Measurements from ENCODE around the gene NRAP. TPM values are rescaled to one million over a fixed set of nuclear protein-coding genes. Genes with fewer than 3 reads are reported as not detected.
A peak's percentile ranks its signal among the peaks of the same experiment; 100 is the strongest.

The NRAP gene
- total and polyA plus RNA-seq, 12 donors: 168 to 1,999 (median 1,161) TPM

GRCh38 chr10:113641702-113642101 lies 22.1 kb downstream of the NRAP start:
- intact Hi-C loops (cut with DNase I): no loop called here
- H3K9me3 ChIP-seq: no peaks in the 10 kb centered on the region
- H3K4me3 ChIP-seq: no peak overlapping the region
- peaks cover 0 to 67% (median 29%) of the 10 kb centered on the region in 9 donors for H3K4me1 ChIP-seq
- H3K36me3 ChIP-seq: peaks cover 0 to 52% (median 4%) of the 10 kb centered on the region in 9 donors
- DNase-seq (no peak), ATAC-seq (no peak)
- peak overlapping the region in 7 of 10 donors; percentile 0 to 92 (median 46) for H3K27ac ChIP-seq
- H3K27me3 ChIP-seq: peaks cover 0 to 7% (median 0%) of the 10 kb centered on the region in 7 donors
- 71 to 72% methylated on average over 4 of the region's 4 CpGs for WGBS, 2 donors
- TF ChIP-seq, protein P1, sequence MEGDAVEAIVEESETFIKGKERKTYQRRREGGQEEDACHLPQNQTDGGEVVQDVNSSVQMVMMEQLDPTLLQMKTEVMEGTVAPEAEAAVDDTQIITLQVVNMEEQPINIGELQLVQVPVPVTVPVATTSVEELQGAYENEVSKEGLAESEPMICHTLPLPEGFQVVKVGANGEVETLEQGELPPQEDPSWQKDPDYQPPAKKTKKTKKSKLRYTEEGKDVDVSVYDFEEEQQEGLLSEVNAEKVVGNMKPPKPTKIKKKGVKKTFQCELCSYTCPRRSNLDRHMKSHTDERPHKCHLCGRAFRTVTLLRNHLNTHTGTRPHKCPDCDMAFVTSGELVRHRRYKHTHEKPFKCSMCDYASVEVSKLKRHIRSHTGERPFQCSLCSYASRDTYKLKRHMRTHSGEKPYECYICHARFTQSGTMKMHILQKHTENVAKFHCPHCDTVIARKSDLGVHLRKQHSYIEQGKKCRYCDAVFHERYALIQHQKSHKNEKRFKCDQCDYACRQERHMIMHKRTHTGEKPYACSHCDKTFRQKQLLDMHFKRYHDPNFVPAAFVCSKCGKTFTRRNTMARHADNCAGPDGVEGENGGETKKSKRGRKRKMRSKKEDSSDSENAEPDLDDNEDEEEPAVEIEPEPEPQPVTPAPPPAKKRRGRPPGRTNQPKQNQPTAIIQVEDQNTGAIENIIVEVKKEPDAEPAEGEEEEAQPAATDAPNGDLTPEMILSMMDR (IDR thresholded peaks at IDR 0.05): no peak

- peak overlapping the region in 4 of 10 donors; percentile 7 to 87 (median 31) for H3K27ac ChIP-seq
Measured at GRCh38 chr10:113639966-113640365, 23.9 kb downstream of the NRAP start.

GRCh38 chr10:113631684-113632367 lies 32.0 kb downstream of the NRAP start:
- peaks cover 0 to 79% (median 38%) of the 10 kb centered on the region in 9 donors for H3K4me1 ChIP-seq
- TF ChIP-seq, protein P1 (IDR thresholded peaks at IDR 0.05): no peak
- intact Hi-C loops (cut with DNase I): no loop called here
- no peak for DNase-seq
- 41 to 47% methylated on average over 6 of the region's 6 CpGs for WGBS, 2 donors
- no peaks in the 10 kb centered on the region for H3K27me3 ChIP-seq
- no peaks in the 10 kb centered on the region for H3K9me3 ChIP-seq
- H3K4me3 ChIP-seq: no peak overlapping the region
- peak overlapping the region in 5 of 10 donors; percentile 0 to 91 (median 32) for H3K27ac ChIP-seq
- ATAC-seq: no peak
- H3K36me3 ChIP-seq: peaks cover 0 to 78% (median 17%) of the 10 kb centered on the region in 9 donors

More at GRCh38 chr10:113639966-113640365, 23.9 kb downstream of the NRAP start:
- WGBS, 2 donors: 51 to 59% methylated on average over 3 of the region's 3 CpGs
- intact Hi-C loops (cut with DNase I): no loop called here
- DNase-seq (no peak), ATAC-seq (no peak)
- TF ChIP-seq, protein P1 (IDR thresholded peaks at IDR 0.05): no peak
- H3K4me3 ChIP-seq: no peak overlapping the region
- H3K27me3 ChIP-seq: peaks cover 0 to 7% (median 0%) of the 10 kb centered on the region in 7 donors
- H3K9me3 ChIP-seq: no peaks in the 10 kb centered on the region
- peaks cover 0 to 65% (median 22%) of the 10 kb centered on the region in 9 donors for H3K4me1 ChIP-seq
- H3K36me3 ChIP-seq: peaks cover 0 to 53% (median 4%) of the 10 kb centered on the region in 9 donors

GRCh38 chr10:113630929-113631533 lies 32.8 kb downstream of the NRAP start:
- Histone ChIP-seq H3K27ac (peak overlapping the region in 6 of 10 donors; percentile 4 to 91 (median 38)), H3K36me3 (peaks cover 0 to 72% (median 17%) of the 10 kb centered on the region in 9 donors), H3K9me3 (no peaks in the 10 kb centered on the region), H3K27me3 (no peaks in the 10 kb centered on the region), H3K4me3 (no peak overlapping the region), H3K4me1 (peaks cover 0 to 80% (median 35%) of the 10 kb centered on the region in 9 donors)
- whole genome bisulfite sequencing, 2 donors: 95% methylated on average over 5 of the region's 5 CpGs
- DNase-seq (no peak), ATAC-seq (no peak)
- TF ChIP-seq, protein P1 (IDR thresholded peaks at IDR 0.05): no peak
- intact Hi-C loops (cut with DNase I): no loop called here
